CD4-positive, CD25-positive, alpha-beta regulatory T cell (primary cell): ENCODE measurements around the gene PLCB2. TPM values are rescaled to one million over a fixed set of nuclear protein-coding genes. Genes with fewer than 3 reads are reported as not detected.

Experiments used
- ATAC-seq, 2 donors: fragments of 150-1000 bp; cut with Tn5 transposase; one replicate each; pipeline ENCODE4 v1.10.0; 2021; ENCODE audit warnings: low read depth in 2 of 2, moderate number of reproducible peaks in 2 of 2, moderate library complexity in 1 of 2
- DNase-seq, 3 donors: peaks; one replicate each; pipeline versions ENCODE4 v3.0.0 to v3.0.0-alpha.2; 2012 to 2022; ENCODE audit warnings: mixed read lengths in 1 of 3
- H3K27ac ChIP-seq: one replicate; pipeline ENCODE4 v1.7.0; 2013; ENCODE audit warnings: mild to moderate bottlenecking, low read length; ENCODE audit not compliant: insufficient read depth, poor library complexity, severe bottlenecking
- H3K27me3 ChIP-seq: one replicate; pipeline ENCODE4 v1.7.0; 2013; ENCODE audit warnings: low read length; ENCODE audit not compliant: control insufficient read depth, insufficient read depth
- H3K36me3 ChIP-seq: one replicate; pipeline ENCODE4 v1.7.0; 2013; ENCODE audit warnings: mild to moderate bottlenecking, low read length, moderate library complexity; ENCODE audit not compliant: control insufficient read depth, insufficient read depth
- H3K4me1 ChIP-seq: 2 replicates; pipeline ENCODE4 v1.7.0; 2013; ENCODE audit warnings: mild to moderate bottlenecking, low read length; ENCODE audit not compliant: insufficient read depth, control insufficient read depth, poor library complexity, severe bottlenecking
- H3K4me3 ChIP-seq: one replicate; pipeline ENCODE4 v1.7.0; 2013; ENCODE audit warnings: low read depth, mild to moderate bottlenecking, low read length, moderate library complexity
- H3K9me3 ChIP-seq, 2 experiments: 1 replicate in 1 of 2; 2 replicates in 1 of 2; pipeline ENCODE4 v1.7.0; 2013; ENCODE audit warnings: low read length in 2 of 2, mild to moderate bottlenecking in 1 of 2, moderate library complexity in 1 of 2; ENCODE audit not compliant: control insufficient read depth in 2 of 2
- H3K27ac Mint-ChIP-seq, 3 donors: one replicate each; pipeline ENCODE4 v1.8.0; 2020 to 2022; ENCODE audit warnings: mild to moderate bottlenecking in 3 of 3, mixed read lengths in 3 of 3, moderate library complexity in 2 of 3
- H3K27me3 Mint-ChIP-seq: one replicate; pipeline ENCODE4 v1.8.0; 2022; ENCODE audit warnings: mild to moderate bottlenecking, mixed read lengths
- H3K36me3 Mint-ChIP-seq: one replicate; pipeline ENCODE4 v1.8.0; 2020; ENCODE audit warnings: mixed read lengths
- H3K4me1 Mint-ChIP-seq, 4 donors: one replicate each; pipeline ENCODE4 v1.8.0; 2020 to 2022; ENCODE audit warnings: mixed read lengths in 4 of 4, mild to moderate bottlenecking in 1 of 4
- H3K4me3 Mint-ChIP-seq, 4 donors: one replicate each; pipeline ENCODE4 v1.8.0; 2020 to 2022; ENCODE audit warnings: mild to moderate bottlenecking in 4 of 4, mixed read lengths in 4 of 4, moderate library complexity in 3 of 4
- H3K9me3 Mint-ChIP-seq, 7 donors: one replicate each; pipeline ENCODE4 v1.8.0; 2020 to 2022; ENCODE audit warnings: mixed read lengths in 7 of 7, mild to moderate bottlenecking in 3 of 7, moderate library complexity in 2 of 7
- polyA plus RNA-seq, 4 donors: library from polyadenylated mRNA; unstranded; fragments of 300-500 nt; fragmentation: Illumina TruSeq; gene quantifications; one replicate each; pipeline ENCODE4 v1.2.3, GENCODE V29; 2021
- total RNA-seq: library from RNA; stranded (reverse); gene quantifications from one replicate; pipeline ENCODE4 v1.2.3, GENCODE V29; 2022

PLCB2 gene
- total and polyA plus RNA-seq, 5 donors from 2014 or later: 17.3 to 305 (median 21.3) TPM

- no peak overlapping the region for H3K27ac Mint-ChIP-seq
- no peaks in the 10 kb centered on the region for H3K36me3 Mint-ChIP-seq
- peaks cover 52% of the 10 kb centered on the region for H3K27me3 Mint-ChIP-seq
- Histone ChIP-seq H3K4me3 (no peak overlapping the region), H3K36me3 (no peaks in the 10 kb centered on the region), H3K9me3 (no peaks in the 10 kb centered on the region), H3K4me1 (peaks cover 16% of the 10 kb centered on the region), H3K27ac (no peak overlapping the region), H3K27me3 (peaks cover 10% of the 10 kb centered on the region)
- DNase-seq (no peak), ATAC-seq (no peak)
- H3K9me3 Mint-ChIP-seq: no peaks in the 10 kb centered on the region
- peak overlapping the region in 1 of 4 donors; percentile 9 for H3K4me3 Mint-ChIP-seq
- peaks cover 0 to 9% (median 4%) of the 10 kb centered on the region in 4 donors for H3K4me1 Mint-ChIP-seq
Observed at GRCh38 chr15:40255033-40255432, 52.7 kb downstream of the PLCB2 start.

GRCh38 chr15:40254452-40254851 lies 53.3 kb downstream of the PLCB2 start:
- Mint-ChIP-seq H3K36me3 (no peaks in the 10 kb centered on the region), H3K4me3 (peak overlapping the region in 3 of 4 donors; percentile 9 to 66 (median 32)), H3K27ac (peak overlapping the region in 1 of 3 donors; percentile 6), H3K4me1 (peaks cover 0 to 9% (median 4%) of the 10 kb centered on the region in 4 donors), H3K27me3 (peaks cover 56% of the 10 kb centered on the region), H3K9me3 (no peaks in the 10 kb centered on the region)
- Histone ChIP-seq H3K4me1 (peaks cover 16% of the 10 kb centered on the region), H3K36me3 (no peaks in the 10 kb centered on the region), H3K27ac (no peak overlapping the region), H3K27me3 (peaks cover 10% of the 10 kb centered on the region), H3K9me3 (no peaks in the 10 kb centered on the region), H3K4me3 (no peak overlapping the region)
- DNase-seq (no peak), ATAC-seq (no peak)

GRCh38 chr15:40253167-40253790 lies 54.5 kb downstream of the PLCB2 start:
- peaks cover 61% of the 10 kb centered on the region for H3K27me3 Mint-ChIP-seq
- Histone ChIP-seq H3K4me3 (no peak overlapping the region), H3K9me3 (no peaks in the 10 kb centered on the region), H3K27me3 (peaks cover 10% of the 10 kb centered on the region), H3K27ac (no peak overlapping the region), H3K36me3 (no peaks in the 10 kb centered on the region), H3K4me1 (peaks cover 16% of the 10 kb centered on the region)
- peaks cover 0 to 9% (median 4%) of the 10 kb centered on the region in 4 donors for H3K4me1 Mint-ChIP-seq
- no peaks in the 10 kb centered on the region for H3K36me3 Mint-ChIP-seq
- ATAC-seq (no peak), DNase-seq (peak in 1 of 3 donors; percentile 13)
- peak overlapping the region; percentile 5 to 69 (median 62) for H3K4me3 Mint-ChIP-seq
- no peaks in the 10 kb centered on the region for H3K9me3 Mint-ChIP-seq
- H3K27ac Mint-ChIP-seq: no peak overlapping the region

DNA sequence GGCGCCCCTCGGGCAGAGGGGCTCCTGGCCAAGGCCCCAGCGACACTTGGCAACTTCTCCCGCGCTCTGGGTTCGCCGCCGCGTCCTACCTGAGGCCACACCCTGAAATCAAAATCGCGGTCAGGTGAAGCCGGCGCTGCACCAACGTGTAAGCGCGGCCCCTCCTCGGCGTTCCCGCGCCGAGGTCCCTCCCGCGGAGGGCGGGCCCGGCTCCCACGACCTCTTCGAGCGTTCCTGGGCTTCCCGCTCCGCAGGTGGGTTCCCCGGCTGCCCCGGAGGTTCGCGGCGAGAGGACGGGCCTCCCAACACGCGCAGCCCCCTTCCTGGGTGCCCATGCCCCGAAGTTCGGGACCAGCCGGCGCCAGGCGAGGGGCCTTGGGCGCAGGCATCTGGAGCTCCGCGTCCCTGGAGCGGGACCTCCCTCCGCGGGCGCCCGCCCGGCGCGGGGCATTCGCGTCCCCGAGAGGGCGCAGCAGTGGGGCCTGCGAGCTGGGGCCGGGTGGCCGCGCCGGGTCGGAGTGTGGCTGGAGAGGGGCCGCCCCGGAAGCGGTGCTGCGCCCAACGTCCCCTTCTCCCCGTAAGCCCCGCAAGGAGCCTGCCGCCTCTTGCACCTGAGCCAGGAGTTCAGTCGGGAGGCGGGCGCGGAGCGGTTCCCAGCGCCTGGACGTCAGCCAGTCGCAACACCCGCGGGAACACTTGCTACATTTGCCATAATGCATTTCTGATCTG lies 55.1 kb downstream of the PLCB2 start:
- Histone ChIP-seq H3K36me3 (no peaks in the 10 kb centered on the region), H3K27me3 (peaks cover 10% of the 10 kb centered on the region), H3K9me3 (no peaks in the 10 kb centered on the region), H3K27ac (no peak overlapping the region), H3K4me1 (peaks cover 16% of the 10 kb centered on the region), H3K4me3 (no peak overlapping the region)
- H3K9me3 Mint-ChIP-seq: no peaks in the 10 kb centered on the region
- no peaks in the 10 kb centered on the region for H3K36me3 Mint-ChIP-seq
- H3K27ac Mint-ChIP-seq: no peak overlapping the region
- ATAC-seq: no peak
- peaks cover 61% of the 10 kb centered on the region for H3K27me3 Mint-ChIP-seq
- H3K4me3 Mint-ChIP-seq: peak overlapping the region in 3 of 4 donors; percentile 56 to 69 (median 69)
- peak in 1 of 3 donors; percentile 25 for DNase-seq
- peaks cover 0 to 9% (median 4%) of the 10 kb centered on the region in 4 donors for H3K4me1 Mint-ChIP-seq

DNA sequence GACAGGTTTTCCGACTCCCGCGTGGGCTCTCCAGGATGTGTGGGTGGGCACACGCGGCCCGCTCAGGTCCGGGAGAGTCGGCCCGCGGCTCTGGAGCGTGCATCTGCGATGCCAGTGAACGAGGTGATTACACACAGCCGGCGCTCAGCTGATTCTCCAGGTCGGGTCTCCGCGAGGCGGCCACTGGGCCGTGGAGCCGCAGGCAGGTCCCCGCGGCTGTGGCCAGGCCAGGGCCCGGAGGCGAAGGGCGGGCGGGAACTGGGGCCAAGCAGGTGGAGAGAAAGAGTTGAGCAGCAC lies 55.6 kb downstream of the PLCB2 start:
- DNase-seq: no peak
- Mint-ChIP-seq H3K9me3 (no peaks in the 10 kb centered on the region), H3K4me3 (no peak overlapping the region), H3K27ac (no peak overlapping the region), H3K27me3 (peaks cover 61% of the 10 kb centered on the region), H3K4me1 (peaks cover 0 to 9% (median 4%) of the 10 kb centered on the region in 4 donors), H3K36me3 (no peaks in the 10 kb centered on the region)
- Histone ChIP-seq H3K27ac (no peak overlapping the region), H3K4me1 (peaks cover 16% of the 10 kb centered on the region), H3K4me3 (no peak overlapping the region), H3K36me3 (no peaks in the 10 kb centered on the region), H3K27me3 (peaks cover 10% of the 10 kb centered on the region), H3K9me3 (no peaks in the 10 kb centered on the region)
- ATAC-seq: no peak

GRCh38 chr15:40251486-40252140 lies 56.1 kb downstream of the PLCB2 start:
- Mint-ChIP-seq H3K4me1 (peaks cover 0 to 9% (median 4%) of the 10 kb centered on the region in 4 donors), H3K9me3 (no peaks in the 10 kb centered on the region), H3K36me3 (no peaks in the 10 kb centered on the region), H3K27ac (no peak overlapping the region), H3K4me3 (peak overlapping the region; percentile 4 to 63 (median 35)), H3K27me3 (peaks cover 66% of the 10 kb centered on the region)
- Histone ChIP-seq H3K9me3 (no peaks in the 10 kb centered on the region), H3K4me3 (no peak overlapping the region), H3K36me3 (no peaks in the 10 kb centered on the region), H3K4me1 (peaks cover 16% of the 10 kb centered on the region), H3K27ac (no peak overlapping the region), H3K27me3 (peaks cover 10% of the 10 kb centered on the region)
- no peak for ATAC-seq
- DNase-seq: no peak

DNA sequence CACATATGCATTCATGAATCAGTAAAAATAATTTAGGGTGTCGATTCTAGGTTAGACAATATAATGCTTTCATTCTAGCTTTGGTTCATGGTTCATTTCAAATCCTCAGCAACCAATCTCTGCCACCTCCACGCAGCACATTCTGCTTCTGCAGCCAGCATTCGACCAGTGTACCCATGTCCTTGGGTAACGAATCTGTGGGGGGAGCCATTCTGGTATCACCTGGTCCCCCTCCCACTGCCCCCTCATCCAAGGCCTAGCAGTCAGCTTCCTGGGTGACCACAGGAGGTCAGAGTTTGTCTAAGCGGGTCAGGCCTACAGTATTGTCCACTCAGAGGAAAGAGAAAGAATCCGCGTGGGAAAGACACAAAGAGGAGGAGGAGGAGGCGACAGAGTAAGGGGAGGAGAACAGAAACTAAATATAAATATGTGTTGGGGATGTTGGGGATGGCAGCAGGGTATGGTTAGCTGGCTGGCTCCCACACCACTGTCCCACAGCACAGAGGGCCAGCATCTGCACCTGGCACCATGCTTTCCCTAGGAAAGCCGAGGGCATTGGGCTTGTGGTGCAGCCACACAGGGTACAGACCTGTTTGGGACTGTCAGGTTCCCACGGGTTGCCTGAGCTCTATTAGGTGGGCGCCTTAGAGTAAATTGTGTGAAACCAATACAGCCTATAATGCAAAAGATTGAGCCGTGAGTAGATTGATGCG lies 56.8 kb downstream of the PLCB2 start:
- Mint-ChIP-seq H3K4me3 (peak overlapping the region in 3 of 4 donors; percentile 4 to 63 (median 13)), H3K9me3 (no peaks in the 10 kb centered on the region), H3K27me3 (peaks cover 73% of the 10 kb centered on the region), H3K27ac (no peak overlapping the region), H3K4me1 (peaks cover 0 to 9% (median 4%) of the 10 kb centered on the region in 4 donors), H3K36me3 (no peaks in the 10 kb centered on the region)
- H3K27me3 ChIP-seq: peaks cover 10% of the 10 kb centered on the region
- no peaks in the 10 kb centered on the region for H3K9me3 ChIP-seq
- no peak overlapping the region for H3K4me3 ChIP-seq
- no peaks in the 10 kb centered on the region for H3K36me3 ChIP-seq
- ATAC-seq: no peak
- H3K27ac ChIP-seq: no peak overlapping the region
- H3K4me1 ChIP-seq: peaks cover 16% of the 10 kb centered on the region
- DNase-seq: no peak
